ENCODE results near the gene CD80.

- TF ChIP-seq POLR2AphosphoS5 (IDR thresholded peaks at IDR 0.05; ENCODE audit: low read depth, low read length) (no peak), POLR2A (IDR thresholded peaks at IDR 0.05; ENCODE audit: control extremely low read depth in 1 of 2, low read depth in 2 of 2, low read length in 2 of 2) (no peak), RBBP5 (IDR thresholded peaks at IDR 0.05; ENCODE audit: borderline replicate concordance, low read depth, low read length) (no peak), RAD21 (IDR thresholded peaks at IDR 0.05 in 1 of 2, conservative IDR thresholded peaks at IDR 0.05 in 1 of 2; ENCODE audit: low read depth in 2 of 2, low read length in 2 of 2) (no peak), TEAD4 (IDR thresholded peaks at IDR 0.05; ENCODE audit: low read depth, low read length) (no peak), JUN (IDR thresholded peaks at IDR 0.05; ENCODE audit: low read depth, low read length) (no peak)
Measured at GRCh38 chr3:119585208-119585607, 25.8 kb upstream of the CD80 start.
